Neural crest cell (in vitro differentiated cells): ENCODE measurements around the gene GCFC2. TPM values are rescaled to one million over a fixed set of nuclear protein-coding genes. Genes with fewer than 3 reads are reported as not detected.
A peak's percentile ranks its signal among the peaks of the same experiment; 100 is the strongest.

Experiments used
- DNase-seq: peaks from one replicate; pipeline ENCODE4 v3.0.0; 2021; ENCODE audit warnings: low read depth, mixed read lengths, low spot score
- H3K27ac Mint-ChIP-seq: one replicate; pipeline ENCODE4 v1.8.0; 2021; ENCODE audit warnings: mild to moderate bottlenecking, mixed read lengths; ENCODE audit not compliant: unreplicated experiment
- H3K27me3 Mint-ChIP-seq: 2 replicates; pipeline ENCODE4 v1.8.0; 2021; ENCODE audit warnings: low read depth, mild to moderate bottlenecking, mixed read lengths
- H3K36me3 Mint-ChIP-seq: 2 replicates; pipeline ENCODE4 v1.8.0; 2021; ENCODE audit warnings: low read depth, mild to moderate bottlenecking, mixed read lengths
- H3K4me1 Mint-ChIP-seq: 2 replicates; pipeline ENCODE4 v1.8.0; 2021; ENCODE audit warnings: mixed read lengths
- H3K4me3 Mint-ChIP-seq: one replicate; pipeline ENCODE4 v1.8.0; 2021; ENCODE audit warnings: mild to moderate bottlenecking, mixed read lengths
- H3K9me3 Mint-ChIP-seq: 2 replicates; pipeline ENCODE4 v1.8.0; 2021; ENCODE audit warnings: mixed read lengths
- total RNA-seq: library from RNA; stranded (reverse); gene quantifications from 2 replicates; pipeline ENCODE4 v1.2.1, GENCODE V29; 2021
- TF ChIP-seq, protein P1 (sequence below): fragments of 200-600 bp; sonication (generic); conservative IDR thresholded peaks from 2 replicates; pipeline ENCODE4 v1.5.0; 2021; ENCODE audit warnings: antibody characterized with exemption, mild to moderate bottlenecking

GCFC2 gene
- total RNA-seq, 1 donor from 2014 or later, result 27.1 TPM

DNA sequence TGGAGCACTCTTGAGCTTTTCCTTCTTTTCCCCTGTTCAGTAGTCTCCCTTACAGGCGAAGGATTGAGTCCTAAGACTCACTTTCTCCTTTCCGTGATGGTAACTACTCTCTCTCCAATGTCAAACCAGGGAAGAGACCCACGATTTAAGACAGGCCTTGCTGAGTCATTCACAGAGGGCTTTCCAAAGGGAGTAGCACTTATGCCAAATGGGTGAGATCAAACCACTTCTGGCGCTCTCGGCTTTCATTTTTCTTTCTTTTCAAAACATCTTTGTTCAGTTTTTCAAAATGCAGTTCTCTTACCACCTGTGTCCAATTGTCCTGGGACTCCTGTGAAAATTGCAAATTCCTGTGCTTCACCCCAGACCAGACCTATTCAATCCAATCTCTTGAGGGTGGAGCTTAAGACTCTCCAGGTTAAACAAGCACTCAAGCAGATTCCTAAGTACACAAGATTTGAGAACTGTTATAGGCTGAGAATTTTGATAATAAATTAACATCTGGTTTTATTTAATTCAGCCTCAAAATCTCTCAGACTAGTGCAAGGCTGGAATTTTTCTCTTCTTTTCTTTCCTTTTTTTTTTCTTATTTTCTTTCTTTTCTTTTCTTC, 78.5 kb downstream of the GCFC2 start:
- Mint-ChIP-seq H3K36me3 (no peaks in the 10 kb centered on the region), H3K27me3 (peaks cover 5% of the 10 kb centered on the region), H3K27ac (no peak overlapping the region), H3K9me3 (no peaks in the 10 kb centered on the region), H3K4me3 (no peak overlapping the region), H3K4me1 (peaks cover 5% of the 10 kb centered on the region)
- DNase-seq, result no peak
- TF ChIP-seq, protein P1, sequence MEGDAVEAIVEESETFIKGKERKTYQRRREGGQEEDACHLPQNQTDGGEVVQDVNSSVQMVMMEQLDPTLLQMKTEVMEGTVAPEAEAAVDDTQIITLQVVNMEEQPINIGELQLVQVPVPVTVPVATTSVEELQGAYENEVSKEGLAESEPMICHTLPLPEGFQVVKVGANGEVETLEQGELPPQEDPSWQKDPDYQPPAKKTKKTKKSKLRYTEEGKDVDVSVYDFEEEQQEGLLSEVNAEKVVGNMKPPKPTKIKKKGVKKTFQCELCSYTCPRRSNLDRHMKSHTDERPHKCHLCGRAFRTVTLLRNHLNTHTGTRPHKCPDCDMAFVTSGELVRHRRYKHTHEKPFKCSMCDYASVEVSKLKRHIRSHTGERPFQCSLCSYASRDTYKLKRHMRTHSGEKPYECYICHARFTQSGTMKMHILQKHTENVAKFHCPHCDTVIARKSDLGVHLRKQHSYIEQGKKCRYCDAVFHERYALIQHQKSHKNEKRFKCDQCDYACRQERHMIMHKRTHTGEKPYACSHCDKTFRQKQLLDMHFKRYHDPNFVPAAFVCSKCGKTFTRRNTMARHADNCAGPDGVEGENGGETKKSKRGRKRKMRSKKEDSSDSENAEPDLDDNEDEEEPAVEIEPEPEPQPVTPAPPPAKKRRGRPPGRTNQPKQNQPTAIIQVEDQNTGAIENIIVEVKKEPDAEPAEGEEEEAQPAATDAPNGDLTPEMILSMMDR, result no peak

DNA sequence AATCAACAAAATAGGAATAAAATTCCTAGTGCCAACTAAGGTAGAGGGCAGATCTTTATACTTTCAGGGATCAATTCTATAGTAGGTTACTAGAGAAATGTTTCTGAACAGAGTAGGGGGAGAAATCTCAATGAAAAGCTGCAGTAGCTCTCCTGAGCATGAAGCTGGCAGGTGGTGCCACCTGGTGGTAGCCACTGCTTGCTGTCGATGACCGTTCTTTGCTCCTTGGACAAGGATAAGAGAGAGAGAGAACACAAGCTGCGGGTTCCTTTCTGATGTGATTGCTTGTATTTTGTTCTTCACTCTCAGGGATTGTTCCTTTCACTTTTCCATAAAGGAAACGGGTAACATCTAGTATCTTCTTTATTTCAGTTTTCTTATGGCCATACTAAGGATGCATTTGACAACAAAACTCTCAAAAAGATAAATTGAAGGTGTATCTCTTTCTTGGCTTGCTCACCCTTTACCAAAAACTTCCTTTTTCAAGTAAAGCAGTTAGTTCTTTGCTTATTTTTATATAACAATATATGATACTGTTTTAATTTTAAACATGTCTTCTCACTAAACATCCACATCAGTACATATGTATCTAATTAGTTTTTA, 82.7 kb downstream of the GCFC2 start:
- Mint-ChIP-seq H3K4me3 (no peak overlapping the region), H3K27ac (no peak overlapping the region), H3K4me1 (peaks cover 5% of the 10 kb centered on the region), H3K36me3 (no peaks in the 10 kb centered on the region), H3K9me3 (no peaks in the 10 kb centered on the region), H3K27me3 (peaks cover 3% of the 10 kb centered on the region)
- TF ChIP-seq, protein P1, result peak; percentile 95
- peak; percentile 83 for DNase-seq

DNA sequence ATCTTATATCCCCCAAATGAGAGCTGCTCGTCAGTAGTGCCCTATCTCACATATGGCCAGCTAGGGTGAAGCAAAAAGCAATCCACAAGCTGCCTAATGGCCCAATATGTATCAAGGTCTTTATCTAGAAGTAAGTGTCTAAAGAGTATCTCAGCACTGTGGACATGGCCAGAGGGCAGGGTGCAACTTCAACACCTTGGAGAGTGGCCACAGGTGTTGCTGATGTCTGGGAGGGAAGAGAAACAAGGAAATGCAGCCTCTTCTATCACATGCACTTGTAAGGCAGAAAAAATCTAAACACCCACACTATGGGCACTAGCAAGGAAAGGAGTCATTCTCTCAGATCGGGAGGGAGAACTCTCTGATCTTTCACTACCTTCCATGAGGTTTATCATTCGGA, 87.8 kb downstream of the GCFC2 start:
- no peak for DNase-seq
- TF ChIP-seq, protein P1, result no peak
- Mint-ChIP-seq H3K27ac (no peak overlapping the region), H3K27me3 (peaks cover under 1% of the 10 kb centered on the region), H3K36me3 (no peaks in the 10 kb centered on the region), H3K4me1 (no peaks in the 10 kb centered on the region), H3K9me3 (peaks cover 3% of the 10 kb centered on the region), H3K4me3 (no peak overlapping the region)

DNA sequence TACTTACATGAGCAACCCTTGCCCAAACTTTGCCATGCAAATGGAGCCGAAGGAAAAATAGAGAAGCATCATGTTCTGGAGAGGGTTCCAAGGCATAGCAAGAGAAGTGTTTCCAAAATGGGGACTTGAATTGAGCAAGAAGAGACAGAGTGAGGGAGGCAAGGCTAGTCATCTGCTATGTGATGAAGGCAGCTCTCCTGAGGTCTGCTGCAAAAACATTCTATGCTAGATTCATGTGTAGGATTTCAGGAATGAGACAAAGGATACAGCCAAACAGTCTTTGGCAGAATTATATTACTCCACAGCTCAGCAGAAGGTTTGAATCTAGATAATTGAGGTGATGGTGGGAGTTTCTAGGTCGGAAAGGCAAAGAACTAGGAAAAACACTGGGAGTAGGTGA, 88.2 kb downstream of the GCFC2 start:
- H3K27me3 Mint-ChIP-seq, result no peaks in the 10 kb centered on the region
- no peaks in the 10 kb centered on the region for H3K4me1 Mint-ChIP-seq
- TF ChIP-seq, protein P1, result no peak
- H3K36me3 Mint-ChIP-seq, result no peaks in the 10 kb centered on the region
- DNase-seq, result no peak
- no peak overlapping the region for H3K27ac Mint-ChIP-seq
- H3K9me3 Mint-ChIP-seq, result peaks cover 5% of the 10 kb centered on the region
- no peak overlapping the region for H3K4me3 Mint-ChIP-seq

DNA sequence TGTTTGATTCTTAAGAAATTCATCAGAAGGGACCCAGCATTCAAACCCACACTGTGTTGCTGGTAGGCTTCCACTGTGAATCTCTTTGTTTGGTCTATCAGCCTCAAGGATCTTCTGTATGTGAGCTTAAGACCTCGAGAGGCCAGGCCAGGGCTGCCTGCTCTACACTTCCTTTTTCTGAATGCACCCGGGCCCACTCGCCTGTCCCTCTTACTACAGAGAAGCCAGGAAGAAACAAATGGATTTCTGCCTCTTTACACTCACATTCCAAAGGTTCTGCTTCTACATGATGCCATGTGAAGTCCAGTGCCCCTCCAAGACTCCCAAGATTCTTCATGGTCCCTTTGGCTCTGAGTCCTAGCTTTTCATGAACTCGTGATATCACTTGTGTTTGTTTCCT, 89.5 kb downstream of the GCFC2 start:
- H3K4me3 Mint-ChIP-seq, result no peak overlapping the region
- no peaks in the 10 kb centered on the region for H3K4me1 Mint-ChIP-seq
- TF ChIP-seq, protein P1, result no peak
- H3K27ac Mint-ChIP-seq, result no peak overlapping the region
- H3K9me3 Mint-ChIP-seq, result peaks cover 9% of the 10 kb centered on the region
- no peak for DNase-seq
- no peaks in the 10 kb centered on the region for H3K27me3 Mint-ChIP-seq
- H3K36me3 Mint-ChIP-seq, result no peaks in the 10 kb centered on the region
